HFF-Myc (cell line): Measurements from ENCODE around the gene LURAP1L.

Experiments used
- DNase-seq: peaks from one replicate; pipeline ENCODE4 v3.0.0-alpha.2; 2011; ENCODE audit warnings: low read depth; ENCODE audit errors: extremely low read depth
- H3K4me3 ChIP-seq: replicated peaks from 2 replicates; pipeline ENCODE4 v1.5.1; 2011; ENCODE audit warnings: low read depth, mild to moderate bottlenecking, control low read depth, low read length
- CTCF ChIP-seq: IDR thresholded peaks from 2 replicates; pipeline ENCODE4 v1.5.1; 2012; ENCODE audit warnings: mild to moderate bottlenecking, low read depth, low read length, control low read depth; ENCODE audit errors: missing control alignments

LURAP1L gene

GRCh38 chr9:12851341-12852090 lies 76.7 kb downstream of the LURAP1L start:
- no peak for TF ChIP-seq CTCF
- DNase-seq: no peak
- no peak overlapping the region for H3K4me3 ChIP-seq

- H3K4me3 ChIP-seq: no peak overlapping the region
- no peak for TF ChIP-seq CTCF
- no peak for DNase-seq
Observed at GRCh38 chr9:12853051-12853450, 78.2 kb downstream of the LURAP1L start.

GRCh38 chr9:12854221-12854620 lies 79.4 kb downstream of the LURAP1L start:
- no peak overlapping the region for H3K4me3 ChIP-seq
- DNase-seq: no peak
- no peak for TF ChIP-seq CTCF

- no peak for TF ChIP-seq CTCF
- H3K4me3 ChIP-seq: no peak overlapping the region
- no peak for DNase-seq
Observed at GRCh38 chr9:12855066-12855465, 80.2 kb downstream of the LURAP1L start.

GRCh38 chr9:12856603-12857002 lies 81.8 kb downstream of the LURAP1L start:
- DNase-seq: no peak
- no peak for TF ChIP-seq CTCF
- H3K4me3 ChIP-seq: no peak overlapping the region

- H3K4me3 ChIP-seq: no peak overlapping the region
- no peak for TF ChIP-seq CTCF
- DNase-seq: no peak
Observed at GRCh38 chr9:12859704-12860251, 85.0 kb downstream of the LURAP1L start.
